Inflammatory macrophage (primary cell): ENCODE results near the gene BTBD9.

ENCODE experiments used
- DNase-seq, 2 donors: peaks; one replicate each; pipeline ENCODE4 v3.0.0-alpha.2; 2020 to 2022

BTBD9 gene

DNA sequence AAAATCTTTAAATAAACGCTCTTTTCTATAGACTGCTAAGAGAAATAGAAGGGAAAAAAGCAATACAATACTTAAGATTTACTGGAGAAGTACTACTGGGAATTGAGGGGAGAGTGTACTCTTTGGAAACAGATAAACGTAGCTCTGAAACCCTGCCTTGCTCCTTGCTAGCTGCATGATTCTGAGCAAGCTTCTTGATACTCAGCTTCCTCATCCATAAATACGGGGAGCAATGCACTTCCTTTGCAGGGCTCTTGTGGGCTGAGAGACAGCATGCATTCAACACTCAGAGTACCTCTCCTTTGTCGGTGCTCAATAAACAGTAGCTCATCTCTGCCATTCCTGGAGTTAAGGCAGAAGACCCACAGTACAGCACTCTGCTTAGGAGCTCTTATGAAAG is 159.7 kb downstream of the BTBD9 start:
- peak; percentile 49 to 75 for DNase-seq

DNA sequence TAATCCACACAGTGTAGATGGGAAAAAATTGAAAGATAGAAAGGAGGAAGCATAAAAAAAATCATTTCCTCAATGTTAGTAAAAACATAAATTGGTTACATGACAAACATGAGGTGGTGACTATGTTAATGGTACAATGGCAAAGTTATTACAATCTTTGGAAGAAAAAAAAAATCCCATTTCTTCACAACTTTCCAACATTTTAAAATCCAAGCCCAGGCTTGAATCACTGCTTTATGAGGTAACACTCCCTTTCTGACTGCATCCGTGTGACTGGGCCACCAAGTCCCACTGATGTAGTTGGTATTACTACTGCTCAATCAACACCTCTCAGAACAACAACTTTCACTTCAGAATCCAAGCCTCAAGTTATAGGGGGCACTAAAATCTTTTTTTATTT is 160.4 kb downstream of the BTBD9 start:
- peak; percentile 58 to 67 for DNase-seq

DNA sequence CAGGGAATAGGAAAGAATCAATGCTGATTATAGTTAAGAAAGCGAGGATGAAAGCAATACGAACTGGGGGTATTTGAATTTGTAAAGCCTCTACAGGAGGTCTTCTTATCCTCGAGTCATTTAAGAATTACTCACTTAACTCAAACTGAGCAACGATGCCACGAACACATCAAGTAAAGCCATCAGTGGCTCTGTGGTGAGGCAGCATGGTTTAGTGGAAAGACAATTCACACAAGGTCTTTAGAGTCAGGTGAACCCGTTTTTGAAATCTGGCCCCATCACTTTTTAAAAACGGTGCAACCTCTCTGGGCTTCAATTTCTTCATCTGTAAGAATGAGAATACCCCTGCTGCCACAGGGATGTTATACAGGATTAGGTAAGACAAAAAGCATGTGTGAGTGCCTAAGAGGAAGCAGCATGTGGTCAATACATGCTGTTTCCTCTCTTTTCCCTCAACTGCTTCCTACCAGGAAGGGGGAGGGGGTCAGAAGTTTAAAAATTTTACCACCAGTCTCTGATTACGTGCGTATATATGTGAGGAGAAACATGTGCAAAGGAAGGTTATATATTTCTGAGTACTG is 162.0 kb downstream of the BTBD9 start:
- peak; percentile 12 to 24 for DNase-seq

- no peak for DNase-seq
These were observed 162.8 kb downstream of the BTBD9 start for GRCh38 chr6:38476888-38477287.

DNA sequence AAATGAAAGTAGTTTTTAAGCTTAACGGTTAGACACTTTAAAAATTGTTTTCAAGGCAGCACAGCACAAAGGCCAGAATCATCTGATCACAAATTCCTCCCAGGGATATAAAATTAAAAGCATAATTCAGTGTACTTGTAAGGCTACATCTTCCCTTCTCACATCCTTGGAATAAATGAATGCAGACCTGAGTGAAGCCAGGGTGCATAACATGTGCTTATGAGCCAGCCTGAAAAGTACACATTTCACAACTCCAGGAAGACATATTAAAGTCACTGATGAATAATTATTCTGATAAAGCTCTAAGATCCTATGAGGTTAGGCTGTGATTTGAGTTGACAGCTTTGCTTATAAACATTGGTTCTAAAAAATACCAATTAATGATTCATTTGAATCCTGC is 163.6 kb downstream of the BTBD9 start:
- no peak for DNase-seq

- no peak for DNase-seq
These were observed 169.2 kb downstream of the BTBD9 start for GRCh38 chr6:38470548-38470947.

DNA sequence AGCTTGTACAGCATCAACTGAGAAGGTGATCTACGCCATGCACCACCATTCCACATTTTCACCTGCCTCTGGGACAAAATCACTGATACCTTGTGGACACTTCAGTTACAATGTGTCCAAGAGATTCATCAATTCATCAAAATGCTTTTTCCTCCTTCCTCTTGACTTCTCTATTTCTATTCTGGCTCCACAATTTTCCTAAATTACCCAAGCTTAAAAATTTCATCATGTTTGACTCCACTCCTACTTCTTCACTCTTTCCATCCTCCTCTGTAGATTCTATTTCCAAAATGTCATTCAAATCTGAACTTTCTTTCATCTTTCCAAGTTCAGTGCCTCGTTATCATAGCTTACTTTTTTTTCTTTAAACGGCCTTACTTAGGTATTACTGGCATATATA is 172.2 kb downstream of the BTBD9 start:
- no peak for DNase-seq

DNA sequence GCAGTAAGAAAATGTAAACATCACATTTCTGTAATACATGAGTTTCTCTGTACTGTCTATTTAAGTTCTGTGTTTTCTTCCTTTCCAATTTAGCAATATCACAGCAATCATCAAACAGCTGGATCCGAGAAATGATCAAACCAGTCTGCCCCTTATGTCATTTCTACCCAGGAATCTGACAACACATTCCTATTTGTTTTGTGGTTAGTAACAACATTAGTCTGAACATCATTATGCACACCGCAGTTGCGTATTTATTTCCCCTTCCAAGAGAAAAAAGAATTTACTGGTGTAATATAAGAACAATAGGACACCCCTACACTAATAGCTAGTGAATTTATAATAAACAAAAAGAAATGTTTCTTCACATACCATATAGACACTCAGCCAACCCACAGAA is 179.5 kb downstream of the BTBD9 start:
- no peak for DNase-seq

DNA sequence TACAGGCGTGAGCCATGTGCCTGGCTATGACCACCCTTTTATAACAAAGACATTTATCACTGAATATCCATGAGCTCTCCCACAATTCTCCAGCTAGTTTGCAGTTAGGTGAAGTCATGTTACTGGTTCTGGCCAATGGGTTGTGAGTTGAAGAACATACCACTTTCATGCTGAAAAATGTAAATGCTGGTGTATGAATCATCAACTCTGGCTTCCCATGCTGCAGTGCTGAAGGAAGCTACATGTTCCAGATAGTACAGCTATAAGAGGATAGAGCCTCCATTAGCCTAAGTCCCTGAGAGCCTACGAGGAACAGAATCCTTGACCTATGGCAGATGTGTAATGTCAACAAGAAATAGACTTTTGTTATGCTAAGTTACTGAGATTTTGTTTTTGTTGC is 180.4 kb downstream of the BTBD9 start:
- DNase-seq: no peak

- DNase-seq: no peak
These were observed 185.9 kb downstream of the BTBD9 start for GRCh38 chr6:38453861-38454260.

DNA sequence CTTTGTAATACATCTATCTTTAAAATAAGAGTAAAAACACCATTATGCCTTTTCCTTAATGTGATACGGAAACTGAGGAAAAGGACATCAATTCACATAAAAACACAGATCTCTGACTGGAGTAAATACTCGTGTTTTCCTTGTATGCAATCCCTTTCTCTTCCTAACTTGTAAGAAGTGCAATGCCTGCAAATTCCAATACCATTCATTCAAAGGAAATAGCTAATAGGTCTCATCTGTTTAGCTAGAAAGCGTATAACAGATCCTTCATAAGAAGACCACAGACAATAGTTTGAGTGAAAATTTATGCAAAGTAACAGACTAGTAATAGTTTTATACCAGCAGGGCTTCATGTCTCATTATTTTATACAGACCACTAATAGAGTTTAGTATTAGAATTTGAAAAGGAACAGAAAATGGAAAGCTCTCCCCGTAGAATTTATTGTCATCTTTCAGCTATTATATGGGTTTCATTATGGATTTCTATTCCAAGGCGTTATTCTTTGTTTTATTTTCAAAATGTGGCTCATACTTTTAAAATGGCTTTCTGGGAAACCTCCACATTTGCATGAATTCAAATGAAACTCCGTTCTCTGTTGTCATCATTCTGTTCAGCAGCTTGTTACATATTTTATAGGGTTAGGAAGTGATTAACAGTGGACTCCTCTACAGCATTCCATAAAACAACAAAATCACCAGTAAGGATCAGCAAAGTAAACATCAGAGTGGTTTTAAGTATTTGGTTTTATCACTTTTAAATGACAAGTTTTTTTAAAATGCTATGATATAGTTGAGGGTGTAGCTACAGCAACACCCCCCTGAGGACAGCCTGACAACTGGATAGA is 186.7 kb downstream of the BTBD9 start:
- no peak for DNase-seq

- no peak for DNase-seq
These were observed 189.0 kb downstream of the BTBD9 start for GRCh38 chr6:38450717-38451116.

GRCh38 chr6:38445925-38446324 is 193.8 kb downstream of the BTBD9 start:
- DNase-seq: peak; percentile 39 to 41

DNA sequence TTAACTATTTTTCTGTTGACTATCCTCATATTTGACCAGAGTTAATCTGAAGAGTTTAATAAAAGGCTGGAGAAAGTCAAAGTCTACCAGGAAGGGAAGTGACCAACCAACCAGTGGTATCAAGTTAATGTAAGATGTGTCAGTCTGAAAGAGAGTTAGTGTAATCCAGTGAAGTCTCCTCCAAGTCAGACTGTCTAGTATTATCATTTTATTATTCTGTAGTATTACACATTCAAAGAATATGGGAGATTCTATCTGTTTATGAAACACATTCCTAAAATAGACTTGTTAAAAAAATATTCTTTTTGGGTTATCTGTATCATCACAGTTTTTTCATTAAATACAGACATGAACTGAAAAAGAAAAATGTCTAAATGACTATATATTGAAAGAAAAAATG is 194.4 kb downstream of the BTBD9 start:
- DNase-seq: no peak

- peak; percentile 80 to 90 for DNase-seq
These were observed 196.2 kb downstream of the BTBD9 start for GRCh38 chr6:38443352-38444144.

DNA sequence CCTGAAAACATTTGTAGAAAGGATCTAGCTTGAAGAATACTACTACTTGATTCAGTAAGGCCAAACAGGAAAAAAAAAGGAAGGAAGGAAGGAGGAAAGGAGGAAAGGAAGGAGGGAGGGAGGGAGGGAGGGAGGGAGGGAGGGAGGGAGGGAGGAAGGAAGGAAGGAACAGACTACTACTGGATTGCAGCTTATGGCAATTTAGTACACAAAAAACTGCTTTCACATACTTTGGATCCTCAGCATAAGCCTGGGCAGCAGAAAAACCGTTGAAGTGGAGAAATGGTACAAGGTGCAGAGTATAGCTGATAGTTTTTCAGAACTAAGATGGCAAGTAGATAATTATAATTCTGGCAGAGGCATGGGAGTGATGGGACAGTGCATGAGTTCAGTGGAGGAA is 201.6 kb downstream of the BTBD9 start:
- no peak for DNase-seq

- DNase-seq: peak; percentile 5 to 21
These were observed 202.8 kb downstream of the BTBD9 start for GRCh38 chr6:38436726-38437465.

DNA sequence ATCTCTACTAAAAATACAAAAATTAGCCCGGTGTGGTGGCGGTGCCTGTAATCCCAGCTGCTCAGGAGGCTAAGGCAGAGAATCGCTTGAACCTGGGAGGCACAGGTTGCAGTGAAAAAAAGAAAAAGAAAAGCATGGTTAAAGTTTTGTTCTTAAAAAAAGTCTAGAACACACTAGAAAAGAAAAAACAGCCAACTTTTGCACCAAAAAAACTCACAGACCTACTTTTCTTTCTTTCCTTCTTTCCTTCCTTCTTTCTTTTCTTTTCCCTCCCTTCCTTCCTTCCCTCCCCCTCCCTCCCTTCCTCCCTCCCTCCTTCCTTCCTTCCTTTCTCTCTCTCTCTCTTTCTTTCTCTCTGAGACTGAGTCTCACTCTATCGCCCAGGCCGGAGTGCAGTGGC is 204.4 kb downstream of the BTBD9 start:
- DNase-seq: no peak

- no peak for DNase-seq
These were observed 205.7 kb downstream of the BTBD9 start for GRCh38 chr6:38434051-38434450.

GRCh38 chr6:38432479-38432878 is 207.2 kb downstream of the BTBD9 start:
- DNase-seq: no peak

DNA sequence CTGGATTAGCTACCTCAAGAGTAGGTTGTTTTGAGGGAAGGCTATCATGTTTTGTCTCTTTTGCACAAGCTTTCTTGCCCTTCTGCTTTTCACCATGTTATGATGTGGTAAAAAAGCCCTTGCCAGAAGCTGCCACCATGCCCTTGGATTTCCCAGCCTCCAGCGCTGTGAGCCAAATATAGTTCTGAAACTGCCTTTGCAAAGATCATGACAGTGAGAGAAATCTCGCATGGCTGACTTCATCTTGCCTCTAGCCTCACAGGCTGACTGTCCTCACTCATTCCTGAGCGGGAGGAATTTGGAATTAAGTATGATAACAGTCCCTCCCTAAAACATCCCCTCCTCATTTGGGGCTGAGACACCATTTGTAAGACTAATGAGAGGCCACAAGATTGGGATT is 207.7 kb downstream of the BTBD9 start:
- no peak for DNase-seq

- DNase-seq: no peak
These were observed 210.2 kb downstream of the BTBD9 start for GRCh38 chr6:38429546-38429945.
